GM21360 (cell line): ENCODE results near the gene ACOT6.
"Not testable (repeated sequence)": the region's sequence is repeated elsewhere in the genome, so short reads cannot be mapped to it uniquely, and the experiment has no call there.

Source experiments
- ATAC-seq: cut with Tn5 transposase; IDR thresholded peaks from one replicate; pipeline ENCODE4 v1.9.1; 2021; ENCODE audit warnings: mild to moderate bottlenecking, moderate library complexity; ENCODE audit not compliant: unreplicated experiment

Gene ACOT6, protein sequence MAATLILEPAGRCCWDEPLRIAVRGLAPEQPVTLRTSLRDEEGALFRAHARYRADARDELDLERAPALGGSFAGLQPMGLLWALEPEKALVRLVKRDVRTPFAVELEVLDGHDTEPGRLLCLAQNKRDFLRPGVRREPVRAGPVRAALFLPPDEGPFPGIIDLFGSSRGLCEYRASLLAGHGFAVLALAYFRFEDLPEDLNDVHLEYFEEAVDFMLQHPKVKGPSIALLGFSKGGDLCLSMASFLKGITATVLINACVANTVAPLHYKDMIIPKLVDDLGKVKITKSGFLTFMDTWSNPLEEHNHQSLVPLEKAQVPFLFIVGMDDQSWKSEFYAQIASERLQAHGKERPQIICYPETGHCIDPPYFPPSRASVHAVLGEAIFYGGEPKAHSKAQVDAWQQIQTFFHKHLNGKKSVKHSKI

DNA sequence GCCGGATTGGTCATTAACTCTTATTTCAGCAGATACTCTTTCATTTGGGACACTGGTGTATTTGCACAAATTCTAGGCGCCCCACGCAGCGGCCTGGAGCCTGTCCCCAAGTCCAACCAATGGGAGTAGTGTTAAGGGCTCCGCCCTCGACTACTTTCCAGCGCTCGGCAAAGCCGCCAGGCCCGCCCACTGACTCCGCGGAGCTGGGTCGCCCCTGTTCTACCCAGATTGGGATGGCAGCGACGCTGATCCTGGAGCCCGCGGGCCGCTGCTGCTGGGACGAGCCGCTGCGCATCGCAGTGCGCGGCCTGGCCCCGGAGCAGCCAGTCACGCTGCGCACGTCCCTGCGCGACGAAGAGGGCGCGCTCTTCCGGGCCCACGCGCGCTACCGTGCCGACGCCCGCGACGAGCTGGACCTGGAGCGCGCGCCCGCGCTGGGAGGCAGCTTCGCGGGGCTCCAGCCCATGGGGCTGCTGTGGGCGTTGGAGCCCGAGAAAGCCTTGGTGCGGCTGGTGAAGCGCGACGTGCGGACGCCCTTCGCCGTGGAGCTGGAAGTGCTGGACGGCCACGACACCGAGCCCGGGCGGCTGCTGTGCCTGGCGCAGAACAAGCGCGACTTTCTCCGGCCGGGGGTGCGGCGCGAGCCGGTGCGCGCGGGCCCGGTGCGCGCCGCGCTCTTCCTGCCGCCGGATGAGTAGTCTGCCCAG lies at the start of gene ACOT6:
Gene ACOT6 (plus strand): TSS at position 179 of the 707 bp plus-strand sequence. CDS start 55 bp downstream, at position 234.
- ATAC-seq, result peak; percentile 69

DNA sequence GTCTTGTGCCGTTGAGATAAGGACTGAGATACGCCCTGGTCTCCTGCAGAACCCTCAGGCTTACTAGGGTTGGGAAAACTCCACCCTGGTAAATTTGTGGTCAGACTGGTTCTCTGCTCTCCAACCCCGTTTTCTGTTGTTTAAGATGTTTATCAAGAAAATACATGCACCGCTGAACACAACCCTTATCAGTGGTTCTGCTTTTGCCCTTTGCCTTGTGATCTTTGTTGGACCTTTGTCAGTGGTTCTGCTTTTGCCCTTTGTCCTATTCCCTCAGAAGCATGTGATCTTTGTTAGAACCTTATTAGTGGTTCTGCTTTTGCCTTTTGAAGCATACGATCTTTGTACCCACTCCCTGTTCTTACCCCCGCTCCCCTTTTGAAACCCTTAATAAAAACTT lies 49.6 kb upstream of the ACOT6 start:
- ATAC-seq, result not testable (repeated sequence)

DNA sequence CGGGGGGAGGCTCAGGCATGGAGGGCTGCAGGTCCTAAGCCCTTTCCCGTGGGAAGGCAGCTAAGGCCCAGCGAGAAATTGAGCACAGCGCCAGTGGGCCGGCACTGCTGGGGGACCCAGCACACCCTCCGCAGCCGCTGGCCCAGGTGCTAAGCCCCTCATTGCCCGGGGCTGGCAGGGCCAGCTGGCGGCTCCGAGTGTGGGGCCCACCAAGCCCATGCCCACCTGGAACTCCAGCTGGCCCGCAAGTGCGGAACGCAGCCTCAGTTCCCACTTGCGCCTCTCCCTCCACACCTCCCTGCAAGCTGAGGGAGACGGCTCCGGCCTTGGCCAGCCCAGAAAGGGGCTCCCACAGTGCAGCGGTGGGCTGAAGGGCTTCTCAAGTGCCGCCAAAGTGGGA lies 45.9 kb upstream of the ACOT6 start:
- ATAC-seq, result not testable (repeated sequence)

DNA sequence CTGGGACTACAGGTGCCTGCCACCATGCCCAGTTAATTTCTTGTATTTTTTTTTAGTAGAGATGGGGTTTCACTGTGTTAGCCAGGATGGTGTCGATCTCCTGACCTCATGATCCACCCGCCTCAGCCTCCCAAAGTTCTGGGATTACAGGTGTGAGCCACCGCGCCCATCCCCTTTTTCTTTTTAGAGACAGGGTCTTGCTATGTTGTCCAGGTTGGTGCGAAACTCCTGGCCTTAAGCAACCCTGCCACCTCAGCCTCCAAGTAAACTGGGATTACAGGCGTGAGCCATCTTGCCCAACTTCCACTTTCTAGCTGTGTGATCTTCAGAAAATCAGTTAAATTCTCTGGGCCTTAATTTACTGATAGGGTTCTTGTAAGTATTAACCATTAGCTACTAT lies 45.4 kb upstream of the ACOT6 start:
- ATAC-seq, result not testable (repeated sequence)

DNA sequence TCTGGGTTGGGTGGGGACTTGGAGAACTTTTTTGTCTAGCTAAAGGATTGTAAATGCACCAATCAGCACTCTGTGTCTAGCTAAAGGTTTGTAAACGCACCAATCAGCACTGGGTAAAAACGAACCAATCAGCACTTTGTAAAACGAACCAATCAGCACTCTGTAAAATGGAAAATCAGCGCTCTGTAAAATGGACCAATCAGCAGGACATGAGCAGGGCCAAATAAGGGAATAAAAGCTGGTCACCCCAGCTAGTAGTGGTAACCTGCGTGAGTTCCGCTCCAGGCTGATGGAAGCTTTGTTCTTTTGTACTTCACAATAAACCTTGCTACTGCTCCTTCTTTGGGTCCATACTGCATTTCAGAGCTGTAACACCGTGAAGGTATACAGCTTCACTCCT lies 45.0 kb upstream of the ACOT6 start:
- ATAC-seq, result no peak

DNA sequence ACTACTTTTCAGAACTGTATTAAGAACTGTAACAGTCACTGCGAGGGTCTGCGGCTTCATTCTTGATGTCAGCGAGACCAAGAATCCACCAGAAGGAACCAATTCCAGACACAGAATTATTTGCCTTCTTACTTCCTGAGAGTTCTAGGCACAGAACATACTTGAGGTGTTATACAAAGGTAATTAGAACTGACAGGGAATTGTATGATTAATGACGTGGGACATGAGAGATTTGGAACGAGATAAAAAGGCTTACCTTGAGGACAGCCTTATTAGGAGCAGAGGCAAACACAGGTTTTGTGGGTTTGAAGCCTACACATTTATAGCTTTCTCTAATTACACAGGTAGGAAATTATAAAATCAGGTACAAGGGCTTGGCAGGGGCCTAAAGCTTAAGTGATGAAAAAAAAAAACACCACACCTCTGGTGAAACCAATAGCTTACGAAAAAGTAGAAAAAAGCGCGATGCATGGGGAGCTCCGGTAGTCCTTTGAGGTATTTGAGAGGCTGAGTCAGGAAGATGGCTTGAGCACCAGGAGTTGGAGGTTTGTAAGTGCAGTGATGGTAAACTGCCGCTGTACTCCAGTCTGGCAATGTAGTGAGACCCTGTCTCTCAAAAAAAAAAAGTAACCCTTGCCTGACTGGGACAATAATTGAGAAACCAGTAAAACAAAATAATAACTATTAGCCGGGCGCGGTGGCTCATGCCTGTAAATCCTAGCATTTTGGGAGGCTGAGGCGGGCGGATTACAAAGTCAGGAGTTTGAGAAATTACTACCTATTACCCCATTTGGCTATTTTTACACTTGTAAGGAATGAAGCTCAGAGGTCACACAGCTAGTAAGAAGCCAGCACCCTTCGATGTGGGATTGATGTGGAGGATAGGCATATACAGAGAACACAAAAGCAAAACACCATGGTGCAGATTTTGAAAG lies 44.1 kb upstream of the ACOT6 start:
- no peak for ATAC-seq

DNA sequence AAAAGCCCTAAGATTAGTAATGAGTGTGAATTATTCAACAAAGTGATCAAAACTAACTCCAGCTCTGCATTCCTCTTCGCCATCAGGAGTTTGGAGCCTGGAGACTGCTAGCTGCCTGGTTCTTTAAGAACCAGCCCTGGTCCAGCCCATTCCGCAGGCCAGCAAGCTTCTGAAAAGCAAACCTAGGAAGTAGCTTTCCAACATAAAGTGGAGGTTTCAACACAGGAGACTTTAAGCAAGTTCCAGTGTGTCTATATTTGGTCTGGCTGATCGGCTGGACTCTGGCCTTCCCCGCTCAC lies 43.5 kb upstream of the ACOT6 start:
- ATAC-seq, result not testable (repeated sequence)

DNA sequence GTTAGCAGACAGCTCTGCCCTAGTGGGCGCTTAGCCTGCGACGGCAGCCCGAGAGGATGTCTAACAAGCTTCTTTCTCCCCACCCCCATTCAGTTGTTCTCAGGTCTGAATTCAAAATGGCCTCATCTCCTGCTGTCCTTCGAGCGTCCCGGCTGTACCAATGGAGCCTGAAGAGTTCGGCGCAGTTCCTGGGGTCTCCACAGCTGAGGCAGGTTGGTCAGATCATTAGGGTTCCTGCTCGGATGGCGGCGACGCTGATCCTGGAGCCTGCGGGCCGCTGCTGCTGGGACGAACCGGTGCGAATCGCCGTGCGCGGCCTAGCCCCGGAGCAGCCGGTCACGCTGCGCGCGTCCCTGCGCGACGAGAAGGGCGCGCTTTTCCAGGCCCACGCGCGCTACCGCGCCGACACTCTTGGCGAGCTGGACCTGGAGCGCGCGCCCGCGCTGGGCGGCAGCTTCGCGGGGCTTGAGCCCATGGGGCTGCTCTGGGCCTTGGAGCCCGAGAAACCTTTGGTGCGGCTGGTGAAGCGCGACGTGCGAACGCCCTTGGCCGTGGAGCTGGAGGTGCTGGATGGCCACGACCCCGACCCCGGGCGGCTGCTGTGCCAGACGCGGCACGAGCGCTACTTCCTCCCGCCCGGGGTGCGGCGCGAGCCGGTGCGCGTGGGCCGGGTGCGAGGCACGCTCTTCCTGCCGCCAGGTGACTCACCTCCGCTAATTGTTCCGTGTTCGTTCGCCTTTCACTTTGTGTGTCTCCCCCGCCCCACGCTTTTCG lies 42.9 kb upstream of the ACOT6 start, which contains the start of gene ACOT2:
Gene ACOT2 (plus strand): TSS at position 29 of the 774 bp plus-strand sequence. CDS start 28 bp downstream, at position 57.
- ATAC-seq, result peak; percentile 49

DNA sequence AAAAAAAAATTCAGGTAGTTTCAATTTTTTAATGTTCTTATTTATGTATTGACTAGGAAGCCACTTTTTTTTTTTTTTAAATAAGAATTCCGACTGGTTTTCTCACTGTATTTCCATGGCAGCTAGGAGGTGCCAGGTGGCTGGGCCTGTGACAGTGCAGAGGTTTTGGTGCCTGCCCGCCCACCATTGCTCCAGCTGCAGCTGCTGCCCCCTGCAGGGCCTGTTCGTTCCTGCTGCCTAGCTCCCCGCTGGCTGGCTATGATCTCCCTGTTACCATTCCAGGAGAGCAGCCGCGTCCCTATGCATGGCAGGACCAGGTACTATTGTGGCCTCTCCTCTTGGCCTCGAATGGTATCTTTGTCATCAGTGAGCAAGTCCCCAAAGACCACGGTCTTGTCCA lies 41.4 kb upstream of the ACOT6 start:
- not testable (repeated sequence) for ATAC-seq

DNA sequence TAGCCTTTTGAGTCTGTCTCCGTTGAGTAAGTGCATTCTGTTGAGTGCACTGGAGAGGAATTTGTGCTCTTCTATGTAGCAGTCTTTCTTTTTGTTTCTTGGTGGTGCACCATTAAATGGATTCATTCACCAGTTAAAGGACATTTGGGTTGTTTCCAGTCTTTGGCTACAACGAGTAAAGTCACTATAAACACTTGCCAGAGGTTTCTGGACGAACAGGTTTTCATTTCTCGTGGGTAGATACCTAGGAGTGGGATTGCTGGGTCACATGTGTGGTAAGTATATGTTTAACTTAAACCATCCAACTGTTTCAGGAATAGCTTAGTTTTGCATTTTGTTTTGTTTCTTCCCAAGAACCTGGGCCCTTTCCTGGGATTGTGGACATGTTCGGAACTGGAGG lies 39.3 kb upstream of the ACOT6 start:
- ATAC-seq, result not testable (repeated sequence)

DNA sequence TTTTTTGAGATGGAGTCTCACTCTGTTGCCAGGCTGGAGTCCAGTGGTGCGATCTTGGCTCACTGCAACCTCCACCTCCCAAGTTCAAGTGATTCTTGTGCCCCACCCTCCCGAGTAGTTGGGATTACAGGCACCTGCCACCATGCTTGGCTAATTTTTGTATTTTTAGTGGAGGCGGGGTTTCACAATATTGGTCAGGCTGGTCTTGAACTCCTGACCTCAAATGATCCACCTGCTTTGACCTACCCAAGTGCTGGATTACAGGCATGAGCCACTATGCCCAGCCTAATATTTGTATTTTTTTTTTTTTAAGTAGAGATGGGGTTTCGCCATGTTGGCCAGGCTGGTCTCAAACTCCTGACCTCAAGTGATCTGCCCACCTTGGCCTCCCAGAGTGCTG lies 38.6 kb upstream of the ACOT6 start:
- ATAC-seq, result not testable (repeated sequence)

DNA sequence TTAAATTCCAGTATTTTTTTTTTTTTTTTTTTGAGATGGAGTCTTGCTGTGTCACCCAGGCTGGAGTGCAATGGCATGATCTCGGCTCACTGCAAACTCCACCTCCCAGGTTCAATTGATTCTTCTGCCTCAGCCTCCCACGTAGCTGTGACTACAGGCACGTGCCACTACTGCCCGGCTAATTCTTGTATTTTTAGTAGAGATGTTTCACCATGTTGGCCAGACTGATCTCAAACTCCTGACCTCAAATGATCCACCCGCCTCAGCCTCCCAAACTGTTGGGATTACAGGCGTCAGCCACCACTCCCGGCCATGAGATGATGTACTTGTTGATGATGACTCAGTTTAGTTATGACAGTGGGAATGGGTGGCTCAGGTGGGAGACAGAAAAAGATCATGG lies 38.1 kb upstream of the ACOT6 start:
- not testable (repeated sequence) for ATAC-seq

DNA sequence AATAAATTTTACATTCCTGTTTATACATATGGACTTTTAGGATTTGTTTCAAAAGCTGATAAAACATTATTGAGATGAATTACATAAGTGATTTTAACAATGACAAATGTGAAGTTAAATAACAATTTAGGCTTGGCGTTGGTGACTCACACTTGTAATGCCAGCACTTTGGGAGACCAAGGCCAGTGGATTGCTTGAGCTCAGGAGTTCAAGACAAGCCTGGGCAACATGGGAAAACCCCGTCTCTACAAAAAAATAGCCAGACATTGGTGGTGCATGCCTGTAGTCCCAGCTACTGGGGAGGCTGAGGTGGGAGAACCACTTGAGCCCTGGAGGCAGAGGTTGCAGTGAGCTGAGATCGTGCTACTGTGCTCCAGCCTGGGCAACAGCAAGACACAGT lies 35.9 kb upstream of the ACOT6 start:
- ATAC-seq, result no peak

DNA sequence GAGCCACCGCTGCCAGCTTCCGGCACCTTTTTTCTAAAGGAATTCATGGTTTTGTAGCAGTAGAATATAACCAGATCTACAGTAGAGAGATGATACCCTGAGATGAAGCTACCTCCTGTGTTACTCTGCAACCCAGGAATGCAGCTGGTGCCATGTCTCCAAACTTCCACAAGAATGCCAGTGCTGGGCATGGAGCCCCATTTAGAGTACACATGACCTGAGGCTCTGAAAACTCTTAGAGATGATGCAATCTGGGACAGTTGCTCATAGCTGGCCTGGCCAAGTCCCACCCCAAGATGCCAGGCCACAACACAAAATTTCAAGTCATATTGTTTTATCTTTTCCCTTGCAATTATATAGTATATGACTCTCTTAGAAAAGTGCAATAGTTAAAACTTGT lies 35.1 kb upstream of the ACOT6 start:
- not testable (repeated sequence) for ATAC-seq

DNA sequence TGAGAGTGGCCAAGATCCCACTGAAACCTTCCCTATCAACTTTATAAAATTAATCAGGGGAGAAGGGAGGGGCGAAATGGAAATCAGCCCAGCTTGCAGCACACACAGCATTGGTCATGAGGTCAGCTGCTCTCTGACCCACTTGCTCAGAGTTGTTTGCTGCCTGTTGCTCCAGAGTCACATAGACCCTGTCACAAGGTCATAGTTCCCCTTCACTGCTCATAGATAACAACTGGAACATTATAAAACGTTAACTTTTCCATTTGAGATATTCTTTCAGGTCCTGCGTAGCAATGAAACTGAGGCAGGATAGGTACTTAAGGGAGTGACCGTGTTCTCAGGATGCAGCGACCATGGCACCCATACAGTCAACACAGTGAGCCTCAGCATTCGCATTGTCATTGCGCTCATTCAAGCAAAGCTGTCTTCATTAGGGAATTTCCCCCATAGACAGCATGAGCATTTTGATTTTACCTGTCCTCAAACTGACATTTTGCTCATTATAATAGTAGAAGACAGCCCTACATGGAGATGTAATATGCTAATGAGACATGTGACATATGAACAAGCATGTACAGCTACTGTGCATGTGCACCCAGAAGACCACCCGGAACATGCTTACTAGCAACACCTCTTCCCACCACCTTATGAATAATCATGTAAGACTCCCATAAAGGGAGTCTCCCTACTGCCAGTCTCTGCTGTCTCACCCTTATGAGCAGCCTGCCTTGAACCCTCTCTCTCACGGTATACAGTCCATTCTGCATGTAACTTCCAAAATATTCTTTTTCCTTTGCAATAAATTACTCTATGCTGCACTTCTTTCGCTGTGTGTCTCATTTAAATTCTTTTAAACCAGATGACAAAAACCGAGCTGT lies 30.0 kb upstream of the ACOT6 start:
- ATAC-seq, result not testable (repeated sequence)

DNA sequence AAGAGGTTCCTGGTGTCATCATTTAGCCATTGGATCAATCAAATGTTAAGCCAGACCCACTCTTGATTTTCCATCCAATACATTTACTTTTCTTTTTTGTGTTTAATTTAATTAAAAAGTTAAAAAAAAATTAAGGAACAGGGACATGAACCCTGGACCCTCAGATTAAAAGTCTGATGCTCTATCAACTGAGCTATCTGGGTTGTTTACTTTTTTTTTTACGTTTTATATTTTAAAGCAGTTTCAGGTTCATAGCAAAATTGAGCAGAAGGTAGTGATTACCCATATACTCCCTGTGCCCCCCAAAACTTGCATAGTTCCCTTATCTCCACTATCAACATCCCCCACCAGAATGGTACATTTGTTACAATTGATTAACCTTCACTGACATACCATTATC lies 23.6 kb upstream of the ACOT6 start:
- ATAC-seq, result no peak

DNA sequence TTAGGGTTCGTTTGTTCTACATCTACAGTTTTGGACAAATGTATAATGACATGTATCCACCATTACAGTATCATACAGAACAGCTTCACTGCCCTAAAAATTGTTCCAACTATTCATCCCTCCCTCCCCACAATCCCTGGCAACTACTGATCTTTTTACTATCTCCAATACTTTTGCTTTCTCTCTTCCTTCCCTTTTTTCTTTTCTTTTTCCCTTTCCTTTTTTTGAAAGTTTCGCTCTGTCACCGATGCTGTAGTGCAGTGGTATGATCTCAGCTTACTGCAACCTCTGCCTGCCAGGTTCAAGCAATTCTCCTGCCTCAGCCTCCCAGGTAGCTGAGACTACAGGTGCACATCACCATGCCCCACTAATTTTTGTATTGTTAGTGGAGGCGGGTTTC lies 23.2 kb upstream of the ACOT6 start:
- ATAC-seq, result no peak

DNA sequence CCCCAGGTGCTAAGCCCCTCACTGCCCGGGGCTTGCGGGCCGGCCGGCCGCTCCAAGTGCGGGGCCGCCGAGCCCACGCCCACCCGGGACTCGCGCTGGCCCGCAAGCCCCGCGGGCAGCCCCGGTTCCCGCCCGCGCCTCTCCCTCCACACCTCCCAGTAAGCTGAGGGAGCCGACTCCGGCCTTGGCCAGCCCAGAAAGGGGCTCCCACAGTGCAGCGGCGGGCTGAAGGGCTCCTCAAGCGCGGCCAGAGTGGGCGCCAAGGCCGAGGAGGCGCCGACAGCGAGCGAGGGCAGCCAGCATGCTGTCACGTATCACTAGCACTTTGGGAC lies 21.7 kb upstream of the ACOT6 start:
- not testable (repeated sequence) for ATAC-seq

DNA sequence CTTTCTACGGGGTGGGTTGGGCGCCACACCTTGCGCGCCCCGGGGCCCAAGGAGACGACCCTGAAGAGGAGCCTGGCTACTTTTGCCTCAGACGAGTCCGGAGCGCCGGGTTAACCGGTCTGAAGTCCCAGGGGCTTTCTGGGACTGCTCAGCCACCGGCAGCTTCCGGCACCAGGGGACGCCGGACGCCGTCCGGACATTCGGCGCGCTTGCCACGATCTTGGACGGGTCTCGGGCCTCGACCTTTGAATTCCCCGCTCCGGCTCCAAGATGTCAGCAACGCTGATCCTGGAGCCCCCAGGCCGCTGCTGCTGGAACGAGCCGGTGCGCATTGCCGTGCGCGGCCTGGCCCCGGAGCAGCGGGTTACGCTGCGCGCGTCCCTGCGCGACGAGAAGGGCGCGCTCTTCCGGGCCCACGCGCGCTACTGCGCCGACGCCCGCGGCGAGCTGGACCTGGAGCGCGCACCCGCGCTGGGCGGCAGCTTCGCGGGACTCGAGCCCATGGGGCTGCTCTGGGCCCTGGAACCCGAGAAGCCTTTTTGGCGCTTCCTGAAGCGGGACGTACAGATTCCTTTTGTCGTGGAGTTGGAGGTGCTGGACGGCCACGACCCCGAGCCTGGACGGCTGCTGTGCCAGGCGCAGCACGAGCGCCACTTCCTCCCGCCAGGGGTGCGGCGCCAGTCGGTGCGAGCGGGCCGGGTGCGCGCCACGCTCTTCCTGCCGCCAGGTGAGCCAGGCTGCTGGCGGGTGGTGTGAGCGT lies 20.4 kb upstream of the ACOT6 start, which contains the start of gene ACOT4:
Gene ACOT4 (plus strand): TSS at position 184 of the 760 bp plus-strand sequence. CDS start 87 bp downstream, at position 271.
- ATAC-seq, result no peak
